ENCODE data around the gene CTBP1. TPM values are rescaled to one million over a fixed set of nuclear protein-coding genes. Genes with fewer than 3 reads are reported as not detected.
A peak's percentile ranks its signal among the peaks of the same experiment; 100 is the strongest.

The CTBP1 gene
- total RNA-seq, 1 donor from 2014 or later: 165 TPM

DNA sequence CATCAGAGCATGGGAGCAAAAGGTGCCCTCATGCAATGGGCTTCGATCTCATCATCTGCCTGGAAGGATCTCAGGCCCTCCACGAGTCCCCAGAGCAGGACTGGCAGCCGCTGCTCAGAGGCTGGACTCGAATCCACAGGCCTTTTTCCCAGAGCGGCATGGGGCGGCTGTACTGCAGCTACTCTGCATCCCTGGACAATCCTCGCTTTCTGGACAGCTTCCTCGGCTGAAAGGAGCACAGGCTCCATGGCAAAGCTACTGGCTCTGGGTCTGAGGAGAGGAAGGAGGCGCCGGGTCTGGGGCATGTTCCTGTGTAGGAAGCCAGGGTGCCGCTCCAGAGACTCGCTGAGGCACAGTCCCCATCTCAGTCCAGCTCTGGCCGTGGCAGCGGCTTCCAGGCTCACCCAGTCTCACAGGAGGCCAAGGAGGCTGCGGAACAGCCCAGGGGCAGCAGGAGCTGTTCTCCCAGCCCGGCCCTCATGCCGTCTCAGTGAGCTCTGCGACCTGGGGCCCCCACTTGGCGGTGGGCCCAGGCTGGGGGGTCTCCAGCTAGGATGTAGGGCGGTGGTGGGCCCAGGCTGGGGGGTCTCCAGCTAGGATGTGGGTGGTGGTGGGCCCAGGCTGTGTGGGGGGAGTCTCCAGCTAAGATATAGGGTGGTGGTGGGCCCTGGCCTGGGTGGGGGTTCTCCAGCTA lies 73.8 kb downstream of the CTBP1 start:
- Mint-ChIP-seq H3K27me3 (peaks cover 37% of the 10 kb centered on the region), H3K4me1 (ENCODE audit: unreplicated experiment) (peaks cover 12% of the 10 kb centered on the region), H3K4me3 (no peak overlapping the region), H3K27ac (no peak overlapping the region), H3K36me3 (no peaks in the 10 kb centered on the region), H3K9me3 (no peaks in the 10 kb centered on the region)
- TF ChIP-seq, protein P1, sequence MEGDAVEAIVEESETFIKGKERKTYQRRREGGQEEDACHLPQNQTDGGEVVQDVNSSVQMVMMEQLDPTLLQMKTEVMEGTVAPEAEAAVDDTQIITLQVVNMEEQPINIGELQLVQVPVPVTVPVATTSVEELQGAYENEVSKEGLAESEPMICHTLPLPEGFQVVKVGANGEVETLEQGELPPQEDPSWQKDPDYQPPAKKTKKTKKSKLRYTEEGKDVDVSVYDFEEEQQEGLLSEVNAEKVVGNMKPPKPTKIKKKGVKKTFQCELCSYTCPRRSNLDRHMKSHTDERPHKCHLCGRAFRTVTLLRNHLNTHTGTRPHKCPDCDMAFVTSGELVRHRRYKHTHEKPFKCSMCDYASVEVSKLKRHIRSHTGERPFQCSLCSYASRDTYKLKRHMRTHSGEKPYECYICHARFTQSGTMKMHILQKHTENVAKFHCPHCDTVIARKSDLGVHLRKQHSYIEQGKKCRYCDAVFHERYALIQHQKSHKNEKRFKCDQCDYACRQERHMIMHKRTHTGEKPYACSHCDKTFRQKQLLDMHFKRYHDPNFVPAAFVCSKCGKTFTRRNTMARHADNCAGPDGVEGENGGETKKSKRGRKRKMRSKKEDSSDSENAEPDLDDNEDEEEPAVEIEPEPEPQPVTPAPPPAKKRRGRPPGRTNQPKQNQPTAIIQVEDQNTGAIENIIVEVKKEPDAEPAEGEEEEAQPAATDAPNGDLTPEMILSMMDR (conservative IDR thresholded peaks at IDR 0.05): no peak
- DNase-seq (ENCODE audit: extremely low spot score, unreplicated experiment): no peak

DNA sequence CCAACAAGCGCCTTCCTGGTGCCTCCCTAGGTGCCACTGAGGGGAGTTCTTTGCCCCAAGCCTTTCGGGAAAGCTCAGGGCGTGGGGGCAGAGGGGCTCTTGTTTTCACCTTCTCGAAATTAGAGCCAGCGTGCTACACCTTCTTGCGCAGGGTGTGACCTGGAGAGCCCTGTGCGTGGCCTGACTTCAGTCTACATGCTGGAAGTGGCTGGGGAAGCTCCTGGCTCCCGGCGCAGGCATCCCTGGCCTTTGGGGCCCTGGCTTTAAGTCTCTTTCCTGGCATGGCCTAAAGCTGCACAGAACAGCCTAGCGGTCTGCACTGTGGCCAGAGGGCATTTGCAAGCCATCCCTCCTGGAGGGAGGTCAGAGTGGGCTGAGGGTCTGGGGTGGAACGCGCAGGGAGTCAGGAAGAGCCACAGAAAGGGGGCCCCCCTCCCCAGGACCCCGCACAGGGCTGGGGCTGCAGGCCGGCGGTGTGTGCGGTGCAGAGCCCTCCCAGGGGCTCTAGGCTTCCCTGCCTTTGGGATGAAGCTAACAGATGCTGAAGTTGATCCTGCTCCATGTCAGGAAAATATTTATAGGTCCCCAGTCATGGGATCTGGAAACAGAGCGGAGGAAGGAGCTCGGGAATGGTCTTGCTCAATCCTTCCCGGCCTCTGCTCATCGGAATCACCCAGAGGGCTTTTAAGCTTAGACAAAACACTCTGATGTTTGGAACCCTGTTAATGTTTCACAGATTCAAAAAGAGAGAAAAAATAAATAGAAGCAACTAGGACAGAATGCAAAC lies 75.8 kb downstream of the CTBP1 start:
- H3K4me1 Mint-ChIP-seq (ENCODE audit: unreplicated experiment): peaks cover 6% of the 10 kb centered on the region
- TF ChIP-seq, protein P1 (conservative IDR thresholded peaks at IDR 0.05): no peak
- H3K9me3 Mint-ChIP-seq: no peaks in the 10 kb centered on the region
- no peaks in the 10 kb centered on the region for H3K36me3 Mint-ChIP-seq
- DNase-seq (ENCODE audit: extremely low spot score, unreplicated experiment): no peak
- peaks cover 46% of the 10 kb centered on the region for H3K27me3 Mint-ChIP-seq
- H3K27ac Mint-ChIP-seq: no peak overlapping the region
- H3K4me3 Mint-ChIP-seq: peak overlapping the region; percentile 39

DNA sequence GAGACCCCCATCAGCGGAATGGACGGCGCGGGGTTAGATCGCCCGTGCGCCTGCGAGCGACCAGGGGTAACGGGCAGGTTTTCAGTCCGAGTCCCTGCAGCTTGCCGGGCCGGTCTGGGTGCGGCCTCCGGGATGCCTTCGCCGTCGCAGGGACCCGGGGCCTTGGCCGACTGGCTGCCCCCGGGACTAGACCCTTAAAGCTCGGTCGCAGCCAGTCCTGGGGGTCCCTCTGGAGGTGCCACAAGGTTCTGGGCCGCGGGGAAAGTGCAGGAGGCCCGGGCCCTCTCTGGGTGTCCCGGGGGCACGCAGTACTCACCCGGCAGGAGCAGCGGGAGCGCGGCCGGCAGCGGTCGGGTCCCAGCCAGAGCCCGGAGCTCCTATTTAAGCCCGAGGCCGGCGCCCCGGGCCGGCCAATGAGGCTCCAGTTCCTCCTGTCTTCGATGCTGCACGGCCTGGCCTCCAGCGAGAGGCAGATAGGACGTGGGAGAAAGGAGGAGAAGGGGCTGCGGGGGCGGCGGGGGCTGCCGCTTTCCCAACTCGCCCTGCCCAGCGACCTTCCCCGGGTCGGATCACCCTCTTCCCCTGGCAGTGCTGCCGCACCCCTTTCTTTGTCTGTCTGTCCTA lies 76.6 kb downstream of the CTBP1 start, which contains the start of gene SPON2:
Gene SPON2 (minus strand): TSS at position 356 of the 624 bp plus-strand sequence.
- Mint-ChIP-seq H3K4me3 (peak within 1 kb of the TSS; percentile 44), H3K9me3 (no peaks in the 10 kb centered on the region), H3K36me3 (no peaks in the 10 kb centered on the region), H3K27me3 (peaks cover 52% of the 10 kb centered on the region), H3K27ac (no peak within 1 kb of the TSS), H3K4me1 (ENCODE audit: unreplicated experiment) (peaks cover 6% of the 10 kb centered on the region)
- peak; percentile 70 for DNase-seq (ENCODE audit: extremely low spot score, unreplicated experiment)
- TF ChIP-seq, protein P1 (conservative IDR thresholded peaks at IDR 0.05): no peak

DNA sequence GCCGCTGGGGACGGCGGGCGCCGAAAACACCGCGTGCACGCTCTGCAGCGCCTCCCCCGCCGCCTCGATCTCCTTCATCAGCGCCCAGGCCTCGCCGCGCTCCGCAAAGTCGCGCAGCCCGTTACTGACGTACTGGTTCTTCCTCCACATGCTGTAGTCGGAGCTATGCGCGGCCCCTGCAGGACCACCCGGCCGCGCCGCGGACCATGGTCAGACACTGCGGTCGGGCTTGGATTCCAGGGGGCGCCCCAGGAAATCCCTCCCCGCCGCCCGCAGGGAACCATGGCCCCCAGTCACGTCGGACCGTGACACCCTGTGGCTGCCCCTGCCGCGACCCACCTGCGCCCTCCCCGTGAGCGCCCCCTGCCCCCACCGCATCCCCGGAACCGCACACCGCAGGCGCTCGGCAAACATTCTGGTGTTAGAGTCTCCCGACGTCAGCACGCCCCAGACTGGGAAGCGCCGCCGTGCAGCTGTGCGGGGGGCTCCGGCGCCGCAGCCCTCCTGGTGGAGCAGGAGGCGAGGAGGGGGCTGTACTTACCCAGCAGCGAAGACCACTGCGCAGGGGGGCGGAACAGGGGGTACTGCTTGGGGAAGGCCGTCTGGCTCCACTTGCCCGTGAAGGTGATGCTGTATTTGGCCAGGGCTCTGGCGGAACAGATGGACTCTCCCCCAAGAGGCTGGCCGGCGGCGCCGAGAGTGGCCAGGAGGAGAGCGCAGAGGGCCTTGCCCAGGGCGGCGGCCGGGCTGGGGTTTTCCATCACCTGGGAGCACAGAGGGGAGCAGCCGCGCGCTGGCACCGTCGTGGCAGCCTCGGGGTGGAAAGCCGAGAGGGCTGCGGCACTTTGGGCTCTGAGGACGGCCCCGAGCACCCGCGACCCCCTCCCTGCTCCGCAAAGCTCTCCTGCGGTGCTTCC lies 77.4 kb downstream of the CTBP1 start:
- DNase-seq (ENCODE audit: extremely low spot score, unreplicated experiment): peak; percentile 67
- peaks cover 55% of the 10 kb centered on the region for H3K27me3 Mint-ChIP-seq
- TF ChIP-seq, protein P1 (conservative IDR thresholded peaks at IDR 0.05): peak; percentile 18
- peak overlapping the region; percentile 55 for H3K4me3 Mint-ChIP-seq
- no peaks in the 10 kb centered on the region for H3K36me3 Mint-ChIP-seq
- no peaks in the 10 kb centered on the region for H3K9me3 Mint-ChIP-seq
- H3K27ac Mint-ChIP-seq: no peak overlapping the region
- peaks cover 11% of the 10 kb centered on the region for H3K4me1 Mint-ChIP-seq (ENCODE audit: unreplicated experiment)

DNA sequence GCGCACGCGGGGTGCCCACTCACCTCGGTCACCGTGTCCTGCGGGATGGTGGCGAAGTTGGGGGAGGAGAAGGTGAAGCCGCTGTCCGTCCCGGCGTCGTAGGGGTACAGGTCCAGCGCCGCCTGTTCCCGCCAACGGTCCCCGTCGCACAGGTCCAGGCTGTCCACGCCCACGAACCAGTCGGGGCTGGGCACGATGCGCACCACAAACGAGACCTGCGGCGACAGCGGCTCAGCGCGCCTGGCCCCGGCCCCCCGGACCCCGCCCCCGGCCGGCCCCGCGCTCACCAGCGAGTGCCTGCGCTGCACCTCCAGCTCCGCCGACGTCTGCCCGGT lies 78.0 kb downstream of the CTBP1 start:
- no peak overlapping the region for H3K27ac Mint-ChIP-seq
- TF ChIP-seq, protein P1 (conservative IDR thresholded peaks at IDR 0.05): no peak
- H3K27me3 Mint-ChIP-seq: peaks cover 52% of the 10 kb centered on the region
- H3K4me3 Mint-ChIP-seq: no peak overlapping the region
- H3K4me1 Mint-ChIP-seq (ENCODE audit: unreplicated experiment): peaks cover 11% of the 10 kb centered on the region
- DNase-seq (ENCODE audit: extremely low spot score, unreplicated experiment): no peak
- H3K9me3 Mint-ChIP-seq: no peaks in the 10 kb centered on the region
- H3K36me3 Mint-ChIP-seq: no peaks in the 10 kb centered on the region

Measured in type B pancreatic cell (in vitro differentiated cells).